HEK293 (cell line): ENCODE data around the gene TACC2.

Source experiments
- KLF16 ChIP-seq: fragments of 450-650 bp; formaldehyde crosslinking; IDR thresholded peaks from 2 replicates; pipeline ENCODE4 v1.5.1; 2017; ENCODE audit warnings: missing biosample characterization, missing genetic modification characterization
- YY1 ChIP-seq: fragments of 450-650 bp; formaldehyde crosslinking; IDR thresholded peaks from 2 replicates; pipeline ENCODE4 v1.5.1; 2018; ENCODE audit warnings: missing biosample characterization, missing genetic modification characterization
- ZNF121 ChIP-seq: fragments of 450-650 bp; formaldehyde crosslinking; IDR thresholded peaks from 2 replicates; pipeline ENCODE4 v1.5.1; 2016; ENCODE audit warnings: missing biosample characterization, missing genetic modification characterization
- ZNF133 ChIP-seq: fragments of 450-650 bp; formaldehyde crosslinking; IDR thresholded peaks from 2 replicates; pipeline ENCODE4 v1.5.1; 2016; ENCODE audit warnings: missing biosample characterization, missing genetic modification characterization
- ZNF140 ChIP-seq: fragments of 450-650 bp; formaldehyde crosslinking; IDR thresholded peaks from 2 replicates; pipeline ENCODE4 v1.5.1; 2016; ENCODE audit warnings: missing biosample characterization, missing genetic modification characterization
- ZNF23 ChIP-seq: fragments of 450-650 bp; formaldehyde crosslinking; IDR thresholded peaks from 2 replicates; pipeline ENCODE4 v1.5.1; 2016; ENCODE audit warnings: missing biosample characterization, missing genetic modification characterization, borderline replicate concordance
- ZNF416 ChIP-seq: fragments of 450-650 bp; formaldehyde crosslinking; IDR thresholded peaks from 2 replicates; pipeline ENCODE4 v1.5.1; 2016; ENCODE audit warnings: missing biosample characterization, missing genetic modification characterization
- ZNF518A ChIP-seq: fragments of 450-650 bp; formaldehyde crosslinking; conservative IDR thresholded peaks from 2 replicates; pipeline ENCODE4 v1.5.1; 2016; ENCODE audit warnings: low read depth, missing biosample characterization, missing genetic modification characterization
- TF ChIP-seq, protein P1 (sequence below): fragments of 450-650 bp; formaldehyde crosslinking; conservative IDR thresholded peaks from 2 replicates; pipeline ENCODE4 v1.5.1; 2016; ENCODE audit warnings: low read depth, missing biosample characterization, missing genetic modification characterization
- TF ChIP-seq, protein P2 (sequence below): fragments of 450-650 bp; formaldehyde crosslinking; IDR thresholded peaks from 2 replicates; pipeline ENCODE4 v1.5.1; 2016; ENCODE audit warnings: missing biosample characterization, missing genetic modification characterization
- TF ChIP-seq, protein P3 (sequence below): fragments of 450-650 bp; formaldehyde crosslinking; IDR thresholded peaks from 2 replicates; pipeline ENCODE4 v1.5.1; 2016; ENCODE audit warnings: missing biosample characterization, missing genetic modification characterization

DNA sequence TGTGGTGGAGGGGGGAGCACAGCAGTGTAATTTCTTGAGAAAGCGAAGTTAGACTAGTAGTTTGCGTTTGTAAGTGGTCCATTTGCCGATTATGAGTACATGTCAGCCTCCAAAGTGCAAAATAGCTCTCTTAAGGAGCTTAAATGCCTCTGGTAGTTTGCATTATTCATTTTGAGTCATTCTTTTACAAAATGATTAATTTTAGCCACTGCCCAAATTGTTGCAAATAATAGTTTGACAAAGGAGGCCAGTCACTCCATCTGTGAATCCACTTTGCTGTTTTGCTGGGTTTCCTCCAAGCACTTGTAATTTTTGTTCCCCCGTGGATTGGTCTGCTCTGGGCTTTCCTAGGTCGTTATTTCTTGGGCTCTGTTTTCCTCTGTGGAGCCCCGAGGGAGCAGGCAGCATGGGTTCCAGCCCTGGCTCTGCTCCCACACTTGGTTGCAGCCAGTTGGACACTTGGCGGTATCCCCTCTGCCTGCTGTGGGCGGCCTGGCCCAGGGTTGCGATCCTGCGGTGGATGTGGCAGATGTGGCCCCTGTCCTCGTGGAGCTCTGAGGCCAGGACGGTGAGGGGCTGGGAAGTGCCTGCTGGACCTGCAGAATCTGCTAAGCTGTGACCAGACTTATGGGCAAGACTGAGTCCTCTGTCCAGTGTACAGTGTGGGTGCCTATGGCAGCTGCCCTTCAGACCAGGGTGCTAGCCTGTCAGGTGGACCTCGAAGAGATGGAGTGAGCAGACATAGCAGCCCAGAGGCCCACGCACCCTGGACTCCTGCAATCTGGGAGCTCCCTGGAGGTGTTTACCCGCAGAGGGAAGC lies 153.1 kb downstream of the TACC2 start:
- no peak for TF ChIP-seq ZNF121
- TF ChIP-seq, protein P1, sequence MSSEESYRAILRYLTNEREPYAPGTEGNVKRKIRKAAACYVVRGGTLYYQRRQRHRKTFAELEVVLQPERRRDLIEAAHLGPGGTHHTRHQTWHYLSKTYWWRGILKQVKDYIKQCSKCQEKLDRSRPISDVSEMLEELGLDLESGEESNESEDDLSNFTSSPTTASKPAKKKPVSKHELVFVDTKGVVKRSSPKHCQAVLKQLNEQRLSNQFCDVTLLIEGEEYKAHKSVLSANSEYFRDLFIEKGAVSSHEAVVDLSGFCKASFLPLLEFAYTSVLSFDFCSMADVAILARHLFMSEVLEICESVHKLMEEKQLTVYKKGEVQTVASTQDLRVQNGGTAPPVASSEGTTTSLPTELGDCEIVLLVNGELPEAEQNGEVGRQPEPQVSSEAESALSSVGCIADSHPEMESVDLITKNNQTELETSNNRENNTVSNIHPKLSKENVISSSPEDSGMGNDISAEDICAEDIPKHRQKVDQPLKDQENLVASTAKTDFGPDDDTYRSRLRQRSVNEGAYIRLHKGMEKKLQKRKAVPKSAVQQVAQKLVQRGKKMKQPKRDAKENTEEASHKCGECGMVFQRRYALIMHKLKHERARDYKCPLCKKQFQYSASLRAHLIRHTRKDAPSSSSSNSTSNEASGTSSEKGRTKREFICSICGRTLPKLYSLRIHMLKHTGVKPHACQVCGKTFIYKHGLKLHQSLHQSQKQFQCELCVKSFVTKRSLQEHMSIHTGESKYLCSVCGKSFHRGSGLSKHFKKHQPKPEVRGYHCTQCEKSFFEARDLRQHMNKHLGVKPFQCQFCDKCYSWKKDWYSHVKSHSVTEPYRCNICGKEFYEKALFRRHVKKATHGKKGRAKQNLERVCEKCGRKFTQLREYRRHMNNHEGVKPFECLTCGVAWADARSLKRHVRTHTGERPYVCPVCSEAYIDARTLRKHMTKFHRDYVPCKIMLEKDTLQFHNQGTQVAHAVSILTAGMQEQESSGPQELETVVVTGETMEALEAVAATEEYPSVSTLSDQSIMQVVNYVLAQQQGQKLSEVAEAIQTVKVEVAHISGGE, result no peak
- TF ChIP-seq ZNF23 (tag by site-specific recombination), result no peak
- TF ChIP-seq, protein P2, sequence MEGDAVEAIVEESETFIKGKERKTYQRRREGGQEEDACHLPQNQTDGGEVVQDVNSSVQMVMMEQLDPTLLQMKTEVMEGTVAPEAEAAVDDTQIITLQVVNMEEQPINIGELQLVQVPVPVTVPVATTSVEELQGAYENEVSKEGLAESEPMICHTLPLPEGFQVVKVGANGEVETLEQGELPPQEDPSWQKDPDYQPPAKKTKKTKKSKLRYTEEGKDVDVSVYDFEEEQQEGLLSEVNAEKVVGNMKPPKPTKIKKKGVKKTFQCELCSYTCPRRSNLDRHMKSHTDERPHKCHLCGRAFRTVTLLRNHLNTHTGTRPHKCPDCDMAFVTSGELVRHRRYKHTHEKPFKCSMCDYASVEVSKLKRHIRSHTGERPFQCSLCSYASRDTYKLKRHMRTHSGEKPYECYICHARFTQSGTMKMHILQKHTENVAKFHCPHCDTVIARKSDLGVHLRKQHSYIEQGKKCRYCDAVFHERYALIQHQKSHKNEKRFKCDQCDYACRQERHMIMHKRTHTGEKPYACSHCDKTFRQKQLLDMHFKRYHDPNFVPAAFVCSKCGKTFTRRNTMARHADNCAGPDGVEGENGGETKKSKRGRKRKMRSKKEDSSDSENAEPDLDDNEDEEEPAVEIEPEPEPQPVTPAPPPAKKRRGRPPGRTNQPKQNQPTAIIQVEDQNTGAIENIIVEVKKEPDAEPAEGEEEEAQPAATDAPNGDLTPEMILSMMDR, result no peak
- no peak for TF ChIP-seq ZNF133
- TF ChIP-seq, protein P3, sequence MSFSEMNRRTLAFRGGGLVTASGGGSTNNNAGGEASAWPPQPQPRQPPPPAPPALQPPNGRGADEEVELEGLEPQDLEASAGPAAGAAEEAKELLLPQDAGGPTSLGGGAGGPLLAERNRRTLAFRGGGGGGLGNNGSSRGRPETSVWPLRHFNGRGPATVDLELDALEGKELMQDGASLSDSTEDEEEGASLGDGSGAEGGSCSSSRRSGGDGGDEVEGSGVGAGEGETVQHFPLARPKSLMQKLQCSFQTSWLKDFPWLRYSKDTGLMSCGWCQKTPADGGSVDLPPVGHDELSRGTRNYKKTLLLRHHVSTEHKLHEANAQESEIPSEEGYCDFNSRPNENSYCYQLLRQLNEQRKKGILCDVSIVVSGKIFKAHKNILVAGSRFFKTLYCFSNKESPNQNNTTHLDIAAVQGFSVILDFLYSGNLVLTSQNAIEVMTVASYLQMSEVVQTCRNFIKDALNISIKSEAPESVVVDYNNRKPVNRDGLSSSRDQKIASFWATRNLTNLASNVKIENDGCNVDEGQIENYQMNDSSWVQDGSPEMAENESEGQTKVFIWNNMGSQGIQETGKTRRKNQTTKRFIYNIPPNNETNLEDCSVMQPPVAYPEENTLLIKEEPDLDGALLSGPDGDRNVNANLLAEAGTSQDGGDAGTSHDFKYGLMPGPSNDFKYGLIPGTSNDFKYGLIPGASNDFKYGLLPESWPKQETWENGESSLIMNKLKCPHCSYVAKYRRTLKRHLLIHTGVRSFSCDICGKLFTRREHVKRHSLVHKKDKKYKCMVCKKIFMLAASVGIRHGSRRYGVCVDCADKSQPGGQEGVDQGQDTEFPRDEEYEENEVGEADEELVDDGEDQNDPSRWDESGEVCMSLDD (tag by site-specific recombination), result no peak
- no peak for TF ChIP-seq KLF16
- no peak for TF ChIP-seq ZNF140 (tag by site-specific recombination)
- TF ChIP-seq ZNF416 (tag by site-specific recombination), result no peak
- no peak for TF ChIP-seq ZNF518A
- TF ChIP-seq YY1, result no peak
